Endothelial cell of umbilical vein (primary cell): ENCODE measurements around the gene ENDOG. TPM values are rescaled to one million over a fixed set of nuclear protein-coding genes. Genes with fewer than 3 reads are reported as not detected.

Experiments used
- BruUV-seq: library from RNA; stranded (reverse); fragments of 400-500 nt; replicated peaks from 2 replicates; lab custom pipeline; 2021; lab: Mats Ljungman, UMichigan
- CTCF ChIA-PET: fragments of 300-600, 350-600 bp; sonication (Branson Sonifier 250); formaldehyde crosslinking; loops from one replicate; lab custom pipeline; 2021; ENCODE audit warnings: antibody characterized with exemption, inconsistent platforms; lab: Charles Lee
- POLR2A ChIA-PET: fragments of 300-600, 350-600 bp; sonication (Branson Sonifier 250); formaldehyde crosslinking; loops from one replicate; lab custom pipeline; 2021; ENCODE audit warnings: antibody characterized with exemption, inconsistent platforms; lab: Charles Lee
- DNase-seq: peaks from one replicate; pipeline ENCODE4 v3.0.0-alpha.2; 2011; ENCODE audit warnings: low read depth, low spot score
- FAIRE-seq: peaks from 2 replicates; lab custom pipeline; 2011; peaks lifted over from hg19 to GRCh38; lab: Jason Lieb, UNC
- H2AFZ ChIP-seq: 2 replicates; pipeline ENCODE4 v1.6.0; 2012; ENCODE audit warnings: low read depth, low read length, control low read depth, inconsistent platforms
- H3K27ac ChIP-seq: 2 replicates; pipeline ENCODE4 v1.5.1; 2011; ENCODE audit warnings: low read depth, mild to moderate bottlenecking, control low read depth, low read length, moderate library complexity; ENCODE audit not compliant: insufficient read depth
- H3K27me3 ChIP-seq, 2 experiments: 2 replicates each; pipeline versions ENCODE4 v1.6.0 to v1.6.1; 2011; ENCODE audit warnings: low read length in 2 of 2, mixed read lengths in 1 of 2; ENCODE audit not compliant: control insufficient read depth in 2 of 2, insufficient read depth in 2 of 2
- H3K36me3 ChIP-seq, 2 experiments: 2 replicates in 1 of 2; 3 replicates in 1 of 2; pipeline ENCODE4 v1.5.1; 2011; ENCODE audit warnings: low read length in 2 of 2, mild to moderate bottlenecking in 1 of 2, moderate library complexity in 1 of 2; ENCODE audit not compliant: control insufficient read depth in 2 of 2, insufficient read depth in 2 of 2; ENCODE audit errors: extremely low read depth in 1 of 2
- H3K4me1 ChIP-seq: 3 replicates; pipeline ENCODE4 v1.5.1; 2011; ENCODE audit warnings: mild to moderate bottlenecking, low read length; ENCODE audit not compliant: control insufficient read depth, insufficient read depth; ENCODE audit errors: extremely low read depth
- H3K4me2 ChIP-seq: 2 replicates; pipeline ENCODE4 v1.6.1; 2011; ENCODE audit warnings: low read length, control low read depth, mixed read lengths; ENCODE audit not compliant: insufficient read depth
- H3K4me3 ChIP-seq, 3 experiments: fragments of 200-600 bp in 1 of 3; sonication (generic), shearing (Covaris generic) in 1 of 3; replicated peaks in 1 of 3; 2 replicates each; pipeline ENCODE4 v1.5.1; 2011 to 2016; ENCODE audit warnings: control low read depth in 3 of 3, low read length in 3 of 3, mild to moderate bottlenecking in 2 of 3, inconsistent platforms in 1 of 3, low read depth in 1 of 3, moderate library complexity in 1 of 3; ENCODE audit not compliant: insufficient read depth in 1 of 3
- H3K79me2 ChIP-seq: 2 replicates; pipeline ENCODE4 v1.6.0; 2012; ENCODE audit warnings: low read length, inconsistent platforms; ENCODE audit not compliant: control insufficient read depth, insufficient read depth
- H3K9ac ChIP-seq: replicated peaks from 2 replicates; pipeline ENCODE3; 2011; ENCODE audit warnings: low read length, control low read depth; ENCODE audit not compliant: insufficient read depth; ENCODE audit errors: extremely low read depth
- H3K9me1 ChIP-seq: replicated peaks from 3 replicates; pipeline ENCODE4 v1.6.0; 2011; ENCODE audit warnings: mild to moderate bottlenecking, low read length; ENCODE audit not compliant: control insufficient read depth, insufficient read depth; ENCODE audit errors: extremely low read depth
- H3K9me3 ChIP-seq: replicated peaks from 2 replicates; pipeline ENCODE4 v1.5.1; 2012; ENCODE audit warnings: low read length, inconsistent platforms; ENCODE audit not compliant: control insufficient read depth, insufficient read depth
- H4K20me1 ChIP-seq: replicated peaks from 2 replicates; pipeline ENCODE3; 2011; ENCODE audit warnings: mild to moderate bottlenecking, low read length; ENCODE audit not compliant: control insufficient read depth, insufficient read depth; ENCODE audit errors: extremely low read depth
- EZH2 ChIP-seq: IDR thresholded peaks from 2 replicates; pipeline ENCODE4 v1.6.1; 2012; ENCODE audit warnings: borderline replicate concordance, low read depth, mild to moderate bottlenecking, moderate library complexity, low read length, inconsistent platforms; ENCODE audit not compliant: severe bottlenecking
- FOS ChIP-seq: IDR thresholded peaks from 2 replicates; pipeline ENCODE4 v1.6.1; 2011; ENCODE audit warnings: mild to moderate bottlenecking, low read length, moderate library complexity, borderline replicate concordance; ENCODE audit not compliant: insufficient read depth
- GATA2 ChIP-seq: IDR thresholded peaks from 2 replicates; pipeline ENCODE4 v1.7.0; 2011; ENCODE audit warnings: low read depth, mild to moderate bottlenecking, moderate library complexity, mixed read lengths, low read length; ENCODE audit not compliant: insufficient read length, insufficient read depth
- JUN ChIP-seq: IDR thresholded peaks from 2 replicates; pipeline ENCODE4 v1.6.1; 2011; ENCODE audit warnings: borderline replicate concordance, low read depth; ENCODE audit not compliant: insufficient read length, insufficient read depth
- MYC ChIP-seq: IDR thresholded peaks from one replicate; pipeline ENCODE4 v1.6.1; 2011; ENCODE audit warnings: mild to moderate bottlenecking, low read depth, low read length
- POLR2A ChIP-seq: IDR thresholded peaks from 2 replicates; pipeline ENCODE4 v1.6.1; 2012; ENCODE audit warnings: low read depth, mild to moderate bottlenecking, control low read depth, low read length
- POLR2AphosphoS5 ChIP-seq: IDR thresholded peaks from 2 replicates; pipeline ENCODE4 v1.6.1; 2012; ENCODE audit warnings: low read depth, mild to moderate bottlenecking, control low read depth, low read length, moderate library complexity; ENCODE audit not compliant: insufficient read depth
- dilution Hi-C: fragments of 300-500 bp; cut with MboI; formaldehyde crosslinking; loops from one replicate; pipeline ENCODE4 v1.15.0; 2019; ENCODE audit warnings: low sequenced_read_pairs; ENCODE audit not compliant: extremely low pct_ligation_motif_present
- intact Hi-C: fragments of 100-400 bp; cut with micrococcal nuclease; formaldehyde crosslinking; loops from one replicate; pipeline ENCODE4 v1.10.0; 2022
- polyA plus RNA-seq, 4 experiments: library from polyadenylated mRNA; depleted of rRNA in 3 of 4; stranded (reverse) in 3 of 4; unstranded in 1 of 4; fragments of >200 nt; gene quantifications; 2 replicates each; pipeline versions ENCODE4 v1.2.1 to v1.2.3, GENCODE V29; 2011 to 2012; ENCODE audit warnings: missing spikeins in 1 of 4
- total RNA-seq: library from RNA; stranded (reverse); gene quantifications from 2 replicates; pipeline ENCODE4 v1.2.3, GENCODE V29; 2021
- TF ChIP-seq, protein P1 (sequence below), 2 donors: IDR thresholded peaks; 1 replicate in 1 of 2; 2 replicates in 1 of 2; pipeline ENCODE4 v1.5.1; 2011; ENCODE audit warnings: low read length in 2 of 2, mild to moderate bottlenecking in 2 of 2, moderate library complexity in 2 of 2, control low read depth in 1 of 2, inconsistent platforms in 1 of 2, low read depth in 1 of 2; ENCODE audit not compliant: insufficient read depth in 1 of 2; ENCODE audit errors: extremely low read depth in 1 of 2
- TF ChIP-seq, protein P2 (sequence below): IDR thresholded peaks from 2 replicates; pipeline ENCODE4 v1.6.1; 2011; ENCODE audit not compliant: insufficient read depth, insufficient read length

The ENDOG gene
- total and polyA plus RNA-seq, 2 donors (not counting 3 experiments of a cell fraction or from before 2014, with no cell fraction given): 18.0 to 21.1 TPM

DNA sequence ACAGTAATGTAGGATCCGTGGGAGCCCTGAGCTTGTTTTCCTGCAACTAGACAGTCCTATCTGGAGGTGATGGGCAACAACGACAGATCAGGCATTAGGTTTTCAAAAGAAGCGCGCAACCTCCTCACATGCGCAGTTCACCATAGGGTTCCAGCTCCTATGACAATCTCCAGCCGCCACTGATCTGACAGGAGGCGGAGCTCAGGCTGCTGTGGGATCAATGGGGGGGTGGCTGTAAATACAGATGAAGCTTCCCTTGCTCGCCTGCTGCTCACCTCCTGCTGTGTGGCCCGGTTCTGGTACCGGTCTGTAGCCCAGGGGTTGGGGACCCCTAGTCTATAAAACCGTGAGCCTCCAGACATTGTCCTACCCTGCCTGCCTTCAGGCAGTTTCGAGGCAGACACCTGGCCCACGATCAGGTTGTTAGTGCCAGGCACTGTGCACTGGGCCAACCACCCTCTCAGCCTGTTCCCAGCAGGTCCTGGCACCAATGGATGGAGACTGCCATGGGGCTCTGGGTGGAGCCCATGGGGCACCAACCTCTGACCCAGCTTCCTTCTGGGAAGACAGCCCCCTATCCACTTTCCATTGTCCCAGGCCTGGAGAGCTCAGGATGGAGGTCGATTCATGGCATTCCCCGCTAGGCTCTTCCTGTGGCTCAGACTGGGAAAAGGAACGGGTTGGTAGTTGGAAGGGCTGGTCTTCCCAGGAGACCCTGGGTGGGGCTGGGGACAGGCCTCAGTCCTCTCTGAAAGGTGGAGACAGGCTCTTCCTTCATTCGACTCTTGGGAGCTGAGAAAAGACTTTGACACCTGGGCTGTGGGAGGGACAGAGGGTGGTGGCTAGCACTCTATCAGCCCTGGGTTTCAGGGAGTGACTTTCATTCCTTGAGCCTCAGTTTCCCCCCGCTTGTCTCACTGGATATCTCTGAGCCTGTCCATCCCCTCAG is 1.7 kb downstream of the ENDOG start:
- Histone ChIP-seq H4K20me1 (no peaks in the 10 kb centered on the region), H3K27me3 (no peaks in the 10 kb centered on the region), H3K4me1 (peaks cover 6% of the 10 kb centered on the region), H3K79me2 (no peaks in the 10 kb centered on the region), H3K9me1 (no peaks in the 10 kb centered on the region), H3K4me2 (peak overlapping the region; percentile 14), H3K9ac (no peak overlapping the region), H3K27ac (no peak overlapping the region), H3K4me3 (no peak overlapping the region), H3K36me3 (peaks cover 0 to 33% of the 10 kb centered on the region in 2 experiments), H2AFZ (no peak overlapping the region), H3K9me3 (no peaks in the 10 kb centered on the region)
- FAIRE-seq: no peak
- intact Hi-C loops (loop anchor here (5.0 kb wide), 2 partner anchors 98 to 183 kb away; partner anchors contain the start of gene ZDHHC12), dilution Hi-C loops (no loop called here)
- TSS peak; percentile 15 for BruUV-seq
- ChIA-PET CTCF (interaction anchor here (1.8 to 3.9 kb wide), 4 partner anchors 9 to 87 kb away, joined by 4 to 40 read pairs (median 14); partner anchors contain the start of gene SPOUT1), POLR2A (interaction anchor here (0.6 kb wide), 1 partner anchor 10 kb away, joined by 3 read pairs; the partner anchor contains the start of gene SPOUT1)
- TF ChIP-seq JUN (no peak), FOS (no peak), EZH2 (no peak), POLR2A (no peak), POLR2AphosphoS5 (no peak), MYC (no peak), GATA2 (no peak)
- TF ChIP-seq, protein P1, sequence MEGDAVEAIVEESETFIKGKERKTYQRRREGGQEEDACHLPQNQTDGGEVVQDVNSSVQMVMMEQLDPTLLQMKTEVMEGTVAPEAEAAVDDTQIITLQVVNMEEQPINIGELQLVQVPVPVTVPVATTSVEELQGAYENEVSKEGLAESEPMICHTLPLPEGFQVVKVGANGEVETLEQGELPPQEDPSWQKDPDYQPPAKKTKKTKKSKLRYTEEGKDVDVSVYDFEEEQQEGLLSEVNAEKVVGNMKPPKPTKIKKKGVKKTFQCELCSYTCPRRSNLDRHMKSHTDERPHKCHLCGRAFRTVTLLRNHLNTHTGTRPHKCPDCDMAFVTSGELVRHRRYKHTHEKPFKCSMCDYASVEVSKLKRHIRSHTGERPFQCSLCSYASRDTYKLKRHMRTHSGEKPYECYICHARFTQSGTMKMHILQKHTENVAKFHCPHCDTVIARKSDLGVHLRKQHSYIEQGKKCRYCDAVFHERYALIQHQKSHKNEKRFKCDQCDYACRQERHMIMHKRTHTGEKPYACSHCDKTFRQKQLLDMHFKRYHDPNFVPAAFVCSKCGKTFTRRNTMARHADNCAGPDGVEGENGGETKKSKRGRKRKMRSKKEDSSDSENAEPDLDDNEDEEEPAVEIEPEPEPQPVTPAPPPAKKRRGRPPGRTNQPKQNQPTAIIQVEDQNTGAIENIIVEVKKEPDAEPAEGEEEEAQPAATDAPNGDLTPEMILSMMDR (IDR thresholded peaks at IDR 0.05; ENCODE audit: extremely low read depth in 1 of 2, insufficient read depth in 1 of 2, low read depth in 1 of 2, low read length in 2 of 2): no peak
- TF ChIP-seq, protein P2, sequence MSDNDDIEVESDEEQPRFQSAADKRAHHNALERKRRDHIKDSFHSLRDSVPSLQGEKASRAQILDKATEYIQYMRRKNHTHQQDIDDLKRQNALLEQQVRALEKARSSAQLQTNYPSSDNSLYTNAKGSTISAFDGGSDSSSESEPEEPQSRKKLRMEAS: no peak
- no peak for DNase-seq
